VCaP (cell line): ENCODE results near the gene ADGRF1.
A peak's percentile ranks its signal among the peaks of the same experiment; 100 is the strongest.

Experiments
- H3K27ac ChIP-seq: fragments of 450-650 bp; 2 replicates; pipeline ENCODE4 v1.5.1; 2017
- TF ChIP-seq, protein P1 (sequence below): fragments of 450-650 bp; conservative IDR thresholded peaks from 2 replicates; pipeline ENCODE4 v1.5.1; 2017; ENCODE audit warnings: mild to moderate bottlenecking, moderate library complexity

ADGRF1 gene

DNA sequence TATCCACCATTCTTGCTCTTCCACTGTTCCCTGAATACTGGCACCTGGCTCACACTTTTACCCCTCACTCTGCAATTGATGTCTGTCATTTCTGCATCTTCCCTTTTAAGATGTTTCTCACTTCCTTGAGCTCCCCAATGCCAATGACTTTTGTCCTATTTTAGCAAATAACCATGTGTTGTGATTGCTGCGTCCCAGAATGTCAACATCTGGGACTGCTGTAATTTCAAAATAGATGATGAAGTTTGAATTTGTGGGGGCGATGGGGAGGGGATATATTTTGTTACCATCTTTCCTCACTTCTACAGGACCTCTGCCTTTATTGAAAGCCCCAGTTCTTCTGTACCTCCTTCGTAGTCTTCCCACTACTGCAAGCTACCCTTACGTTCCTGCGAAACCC is 80.4 kb downstream of the ADGRF1 start:
- H3K27ac ChIP-seq, result no peak overlapping the region
- TF ChIP-seq, protein P1, sequence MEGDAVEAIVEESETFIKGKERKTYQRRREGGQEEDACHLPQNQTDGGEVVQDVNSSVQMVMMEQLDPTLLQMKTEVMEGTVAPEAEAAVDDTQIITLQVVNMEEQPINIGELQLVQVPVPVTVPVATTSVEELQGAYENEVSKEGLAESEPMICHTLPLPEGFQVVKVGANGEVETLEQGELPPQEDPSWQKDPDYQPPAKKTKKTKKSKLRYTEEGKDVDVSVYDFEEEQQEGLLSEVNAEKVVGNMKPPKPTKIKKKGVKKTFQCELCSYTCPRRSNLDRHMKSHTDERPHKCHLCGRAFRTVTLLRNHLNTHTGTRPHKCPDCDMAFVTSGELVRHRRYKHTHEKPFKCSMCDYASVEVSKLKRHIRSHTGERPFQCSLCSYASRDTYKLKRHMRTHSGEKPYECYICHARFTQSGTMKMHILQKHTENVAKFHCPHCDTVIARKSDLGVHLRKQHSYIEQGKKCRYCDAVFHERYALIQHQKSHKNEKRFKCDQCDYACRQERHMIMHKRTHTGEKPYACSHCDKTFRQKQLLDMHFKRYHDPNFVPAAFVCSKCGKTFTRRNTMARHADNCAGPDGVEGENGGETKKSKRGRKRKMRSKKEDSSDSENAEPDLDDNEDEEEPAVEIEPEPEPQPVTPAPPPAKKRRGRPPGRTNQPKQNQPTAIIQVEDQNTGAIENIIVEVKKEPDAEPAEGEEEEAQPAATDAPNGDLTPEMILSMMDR, result no peak

DNA sequence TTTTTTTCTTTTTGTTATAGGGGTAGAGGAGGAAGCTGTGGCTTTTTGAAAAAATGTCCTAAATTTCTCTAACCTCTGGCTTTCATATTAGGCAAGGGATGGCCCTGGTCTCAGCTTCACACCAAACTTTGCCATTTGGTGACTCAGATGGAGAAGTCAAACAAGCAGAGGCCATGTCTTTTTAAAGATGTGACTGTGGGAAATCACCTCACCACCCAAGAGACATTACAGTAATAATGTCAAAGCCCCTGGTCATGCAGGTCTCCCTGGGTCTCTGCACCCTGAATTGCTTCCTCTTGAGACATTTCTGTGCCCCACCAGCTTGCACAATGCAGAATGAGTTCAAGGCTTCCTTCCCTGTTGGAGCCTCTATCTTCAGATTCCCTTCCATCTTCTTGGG is 80.9 kb downstream of the ADGRF1 start:
- TF ChIP-seq, protein P1, result no peak
- no peak overlapping the region for H3K27ac ChIP-seq

- H3K27ac ChIP-seq, result no peak overlapping the region
- TF ChIP-seq, protein P1, result no peak
Observed at GRCh38 chr6:46959419-46959818, 82.7 kb downstream of the ADGRF1 start.

DNA sequence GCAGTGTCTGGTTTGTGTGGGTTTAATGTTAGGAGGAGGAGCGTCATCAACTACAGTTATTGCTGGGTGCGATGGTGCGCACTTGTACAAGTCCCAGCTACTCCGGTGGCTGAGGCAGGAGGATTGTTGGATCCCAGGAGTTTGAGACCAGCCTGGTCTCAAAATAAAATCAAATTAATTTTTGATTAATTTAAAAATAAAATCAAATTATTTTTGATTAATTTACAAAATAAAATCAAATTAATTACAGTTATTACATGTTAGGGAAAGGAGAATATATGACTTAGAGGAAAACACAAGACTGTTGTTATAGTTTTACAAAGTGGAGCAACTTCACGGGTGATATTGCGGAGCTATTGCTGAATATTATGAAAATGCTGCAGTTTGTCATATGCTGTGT is 85.7 kb downstream of the ADGRF1 start:
- no peak overlapping the region for H3K27ac ChIP-seq
- TF ChIP-seq, protein P1, result no peak

DNA sequence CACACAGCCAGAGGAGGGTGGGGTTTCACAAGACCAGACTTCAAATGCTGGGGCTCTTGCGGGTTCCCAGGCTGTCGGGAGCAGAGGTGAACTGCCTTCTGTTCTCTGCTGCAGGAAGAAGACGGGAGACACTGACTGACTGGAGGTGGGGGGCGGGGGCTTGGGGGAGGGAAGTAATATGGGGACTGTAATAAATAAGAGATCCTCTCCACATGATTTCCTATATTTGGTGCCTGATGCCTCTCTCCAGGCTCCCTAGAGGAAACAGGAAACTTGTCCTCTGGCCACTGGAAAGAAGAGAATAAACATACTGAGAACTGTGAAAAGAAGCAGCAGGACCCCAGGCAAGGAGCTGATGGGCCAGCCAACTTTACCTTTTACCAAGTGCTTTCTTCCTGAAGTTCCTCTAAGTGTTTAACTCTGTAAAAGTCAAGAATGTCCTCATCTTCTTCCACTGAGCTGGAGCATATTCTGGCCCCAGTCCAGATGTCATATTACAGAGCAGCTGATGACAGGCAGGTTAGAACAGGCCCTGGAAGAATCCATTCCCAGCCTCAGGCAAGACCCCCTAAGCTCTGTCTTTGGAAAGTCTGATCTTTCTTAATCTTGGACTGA is 87.2 kb downstream of the ADGRF1 start:
- H3K27ac ChIP-seq, result peak overlapping the region; percentile 22; the same call in 1 of the 2 replicates
- TF ChIP-seq, protein P1, result no peak

GRCh38 chr6:46953921-46954320 is 88.2 kb downstream of the ADGRF1 start:
- TF ChIP-seq, protein P1, result no peak
- no peak overlapping the region for H3K27ac ChIP-seq

GRCh38 chr6:46949632-46950280 is 92.4 kb downstream of the ADGRF1 start:
- TF ChIP-seq, protein P1, result no peak
- peak overlapping the region; percentile 63; the same call in 1 of the 2 replicates for H3K27ac ChIP-seq
